HG02938 (cell line): ENCODE data around the gene SEPTIN5.
"Not testable (repeated sequence)": the region's sequence is repeated elsewhere in the genome, so short reads cannot be mapped to it uniquely, and the experiment has no call there.

ENCODE experiments used
- ATAC-seq: cut with Tn5 transposase; IDR thresholded peaks from one replicate; pipeline ENCODE4 v1.9.1; 2021; ENCODE audit warnings: mild to moderate bottlenecking, moderate library complexity; ENCODE audit not compliant: unreplicated experiment

The SEPTIN5 gene

GRCh38 chr22:19680287-19680881 lies 33.9 kb upstream of the SEPTIN5 start:
- ATAC-seq = no peak

GRCh38 chr22:19680911-19681862 lies 33.1 kb upstream of the SEPTIN5 start:
- ATAC-seq = no peak

GRCh38 chr22:19681863-19682245 lies 32.4 kb upstream of the SEPTIN5 start:
- ATAC-seq = no peak

GRCh38 chr22:19686946-19687345 lies 27.4 kb upstream of the SEPTIN5 start:
- no peak for ATAC-seq

- ATAC-seq = no peak
Measured at GRCh38 chr22:19687561-19688300, 26.6 kb upstream of the SEPTIN5 start.

- no peak for ATAC-seq
Measured at GRCh38 chr22:19688301-19689290, 25.7 kb upstream of the SEPTIN5 start.

GRCh38 chr22:19689408-19689807 lies 24.9 kb upstream of the SEPTIN5 start:
- no peak for ATAC-seq

GRCh38 chr22:19691007-19691720 lies 23.1 kb upstream of the SEPTIN5 start:
- ATAC-seq = no peak

GRCh38 chr22:19691721-19692341 lies 22.5 kb upstream of the SEPTIN5 start:
- ATAC-seq = no peak

GRCh38 chr22:19693581-19693980 lies 20.7 kb upstream of the SEPTIN5 start:
- no peak for ATAC-seq

GRCh38 chr22:19693981-19694670 lies 20.2 kb upstream of the SEPTIN5 start:
- no peak for ATAC-seq

- no peak for ATAC-seq
Measured at GRCh38 chr22:19694696-19695095, 19.6 kb upstream of the SEPTIN5 start.

GRCh38 chr22:19696504-19697276 lies 17.6 kb upstream of the SEPTIN5 start:
- ATAC-seq = no peak

- ATAC-seq = not testable (repeated sequence)
Measured at GRCh38 chr22:19697871-19698270, 16.4 kb upstream of the SEPTIN5 start.

- ATAC-seq = no peak
Measured at GRCh38 chr22:19700790-19701419, 13.4 kb upstream of the SEPTIN5 start.

- ATAC-seq = no peak
Measured at GRCh38 chr22:19701420-19702145, 12.7 kb upstream of the SEPTIN5 start.

GRCh38 chr22:19703869-19704268 lies 10.4 kb upstream of the SEPTIN5 start:
- no peak for ATAC-seq
